Lower leg skin (tissue), 3 donors: ENCODE measurements around the gene INF2.

Experiments used
- POLR2A ChIP-seq, 2 donors: fragments of 450-650 bp; IDR thresholded peaks; one replicate each; pipeline ENCODE4 v1.6.1; 2016 to 2017; ENCODE audit warnings: antibody characterized with exemption in 2 of 2, mild to moderate bottlenecking in 1 of 2, moderate library complexity in 1 of 2
- TF ChIP-seq, protein P1 (sequence below), 3 donors: fragments of 450-650 bp; IDR thresholded peaks; one replicate each; pipeline ENCODE4 v1.5.1; 2016; ENCODE audit warnings: antibody characterized with exemption in 3 of 3, mild to moderate bottlenecking in 3 of 3, moderate library complexity in 2 of 3

DNA sequence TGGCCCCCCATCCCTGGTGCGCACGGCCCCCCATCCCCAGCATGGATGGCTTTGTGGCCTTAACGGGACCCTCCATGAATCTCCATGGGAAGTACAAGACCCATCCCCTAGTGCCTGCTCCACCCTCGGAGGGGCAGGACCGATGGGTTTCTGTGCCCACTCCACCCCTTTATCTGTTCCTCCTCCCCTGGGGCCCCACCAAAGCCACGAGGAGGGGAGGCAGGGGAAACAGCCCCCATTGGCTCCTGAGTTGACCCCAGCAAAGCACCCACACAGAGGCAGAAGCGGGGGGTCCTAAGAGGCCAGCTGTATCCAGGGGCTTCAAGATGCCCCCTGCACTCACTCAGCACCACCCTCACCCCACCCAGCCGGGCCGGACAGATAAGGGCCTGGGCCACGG, 48.7 kb upstream of the INF2 start:
- TF ChIP-seq, protein P1, sequence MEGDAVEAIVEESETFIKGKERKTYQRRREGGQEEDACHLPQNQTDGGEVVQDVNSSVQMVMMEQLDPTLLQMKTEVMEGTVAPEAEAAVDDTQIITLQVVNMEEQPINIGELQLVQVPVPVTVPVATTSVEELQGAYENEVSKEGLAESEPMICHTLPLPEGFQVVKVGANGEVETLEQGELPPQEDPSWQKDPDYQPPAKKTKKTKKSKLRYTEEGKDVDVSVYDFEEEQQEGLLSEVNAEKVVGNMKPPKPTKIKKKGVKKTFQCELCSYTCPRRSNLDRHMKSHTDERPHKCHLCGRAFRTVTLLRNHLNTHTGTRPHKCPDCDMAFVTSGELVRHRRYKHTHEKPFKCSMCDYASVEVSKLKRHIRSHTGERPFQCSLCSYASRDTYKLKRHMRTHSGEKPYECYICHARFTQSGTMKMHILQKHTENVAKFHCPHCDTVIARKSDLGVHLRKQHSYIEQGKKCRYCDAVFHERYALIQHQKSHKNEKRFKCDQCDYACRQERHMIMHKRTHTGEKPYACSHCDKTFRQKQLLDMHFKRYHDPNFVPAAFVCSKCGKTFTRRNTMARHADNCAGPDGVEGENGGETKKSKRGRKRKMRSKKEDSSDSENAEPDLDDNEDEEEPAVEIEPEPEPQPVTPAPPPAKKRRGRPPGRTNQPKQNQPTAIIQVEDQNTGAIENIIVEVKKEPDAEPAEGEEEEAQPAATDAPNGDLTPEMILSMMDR (IDR thresholded peaks at IDR 0.05) = no peak
- no peak for TF ChIP-seq POLR2A (IDR thresholded peaks at IDR 0.05)
